Uterus (tissue), 4 donors: ENCODE data around the gene CFAP107. TPM values are rescaled to one million over a fixed set of nuclear protein-coding genes. Genes with fewer than 3 reads are reported as not detected.

ENCODE experiments used
- DNase-seq, 2 donors: peaks; one replicate each; pipeline ENCODE4 v3.0.0-alpha.2; 2019 to 2020
- H3K27ac ChIP-seq, 2 donors: fragments of 200-600 bp; sonication (generic); 1 replicate in 1 of 2; 2 replicates in 1 of 2; pipeline ENCODE4 v1.5.1; 2016 to 2018
- H3K27me3 ChIP-seq, 2 donors: fragments of 200-600 bp; sonication (generic); one replicate each; pipeline ENCODE4 v1.5.1; 2018 to 2019; ENCODE audit warnings: control low read depth in 1 of 2
- H3K36me3 ChIP-seq, 2 donors: fragments of 200-600 bp; sonication (generic); one replicate each; pipeline ENCODE4 v1.5.1; 2019; ENCODE audit warnings: control low read depth in 1 of 2
- H3K4me1 ChIP-seq, 2 donors: fragments of 200-600 bp; sonication (generic); one replicate each; pipeline ENCODE4 v1.5.1; 2018 to 2019; ENCODE audit warnings: control low read depth in 1 of 2
- H3K4me3 ChIP-seq, 2 donors: fragments of 200-600 bp; sonication (generic); 1 replicate in 1 of 2; 2 replicates in 1 of 2; pipeline ENCODE4 v1.5.1; 2018 to 2019; ENCODE audit warnings: mild to moderate bottlenecking in 1 of 2
- H3K9me3 ChIP-seq, 2 donors: fragments of 200-600 bp; sonication (generic); one replicate each; pipeline ENCODE4 v1.5.1; 2019; ENCODE audit warnings: control low read depth in 1 of 2
- CTCF ChIP-seq, 4 experiments: fragments of 200-600 bp in 2 of 4; fragments of 450-650 bp in 2 of 4; sonication (generic) in 2 of 4; IDR thresholded peaks; one replicate each; pipeline ENCODE4 v1.5.1; 2016 to 2019; ENCODE audit warnings: antibody characterized with exemption in 4 of 4, mild to moderate bottlenecking in 2 of 4, moderate library complexity in 1 of 4
- POLR2A ChIP-seq, 2 donors: fragments of 450-650 bp; IDR thresholded peaks; one replicate each; pipeline ENCODE4 v1.6.1; 2016; ENCODE audit warnings: antibody characterized with exemption in 2 of 2, mild to moderate bottlenecking in 1 of 2, moderate library complexity in 1 of 2
- intact Hi-C: fragments of 100-400 bp; cut with DNase I; formaldehyde crosslinking; loops from one replicate; pipeline ENCODE4 v1.15.1; 2023; ENCODE audit warnings: low total_unique reads
- total RNA-seq, 4 donors: library from RNA; depleted of rRNA in 3 of 4; stranded (reverse); fragments of >200 nt in 3 of 4; gene quantifications; one replicate each; pipeline versions ENCODE4 v1.1.0 to v1.2.4, GENCODE V29; 2014 to 2023
- donor health status: DM: yes; HTN: yes; CAD: no.

Gene CFAP107
- total RNA-seq, 4 donors from 2014 or later = 0.14 TPM; not detected in 3

- H3K9me3 ChIP-seq = no peaks in the 10 kb centered on the region
- DNase-seq = no peak
- no peaks in the 10 kb centered on the region for H3K4me1 ChIP-seq
- H3K36me3 ChIP-seq = no peaks in the 10 kb centered on the region
- intact Hi-C loops = no loop called here
- no peaks in the 10 kb centered on the region for H3K27me3 ChIP-seq
- no peak overlapping the region for H3K27ac ChIP-seq
- TF ChIP-seq CTCF (IDR thresholded peaks at IDR 0.05) = no peak
- TF ChIP-seq POLR2A (IDR thresholded peaks at IDR 0.05) = no peak
- no peak overlapping the region for H3K4me3 ChIP-seq
Measured at GRCh38 chr1:12762766-12763165, 16.8 kb downstream of the CFAP107 start.

- TF ChIP-seq POLR2A (IDR thresholded peaks at IDR 0.05) = no peak
- no peak for TF ChIP-seq CTCF (IDR thresholded peaks at IDR 0.05)
- DNase-seq = no peak
- intact Hi-C loops = no loop called here
Measured at GRCh38 chr1:12763479-12763878, 17.5 kb downstream of the CFAP107 start.

GRCh38 chr1:12764016-12764415 is 18.0 kb downstream of the CFAP107 start:
- no peaks in the 10 kb centered on the region for H3K36me3 ChIP-seq
- H3K9me3 ChIP-seq = no peaks in the 10 kb centered on the region
- intact Hi-C loops = no loop called here
- TF ChIP-seq POLR2A (IDR thresholded peaks at IDR 0.05) (no peak), CTCF (IDR thresholded peaks at IDR 0.05) (no peak)
- no peaks in the 10 kb centered on the region for H3K4me1 ChIP-seq
- no peak overlapping the region for H3K4me3 ChIP-seq
- H3K27me3 ChIP-seq = no peaks in the 10 kb centered on the region
- no peak overlapping the region for H3K27ac ChIP-seq
- no peak for DNase-seq

More at GRCh38 chr1:12763479-12763878, 17.5 kb downstream of the CFAP107 start:
- Histone ChIP-seq H3K36me3 (no peaks in the 10 kb centered on the region), H3K4me1 (no peaks in the 10 kb centered on the region), H3K27me3 (no peaks in the 10 kb centered on the region), H3K27ac (no peak overlapping the region), H3K9me3 (no peaks in the 10 kb centered on the region), H3K4me3 (no peak overlapping the region)

GRCh38 chr1:12769031-12769430 is 23.0 kb downstream of the CFAP107 start:
- no peak for TF ChIP-seq POLR2A (IDR thresholded peaks at IDR 0.05)
- TF ChIP-seq CTCF (IDR thresholded peaks at IDR 0.05) = no peak

GRCh38 chr1:12769976-12770505 is 24.0 kb downstream of the CFAP107 start:
- no peak for DNase-seq
- TF ChIP-seq POLR2A (IDR thresholded peaks at IDR 0.05) (no peak), CTCF (IDR thresholded peaks at IDR 0.05) (no peak)
- intact Hi-C loops = no loop called here

More at GRCh38 chr1:12769031-12769430, 23.0 kb downstream of the CFAP107 start:
- H3K4me3 ChIP-seq = no peak overlapping the region
- no peaks in the 10 kb centered on the region for H3K36me3 ChIP-seq
- H3K4me1 ChIP-seq = no peaks in the 10 kb centered on the region
- H3K27ac ChIP-seq = no peak overlapping the region
- DNase-seq = no peak
- no peaks in the 10 kb centered on the region for H3K27me3 ChIP-seq
- no peaks in the 10 kb centered on the region for H3K9me3 ChIP-seq
- intact Hi-C loops = no loop called here

More at GRCh38 chr1:12769976-12770505, 24.0 kb downstream of the CFAP107 start:
- H3K27me3 ChIP-seq = no peaks in the 10 kb centered on the region
- H3K27ac ChIP-seq = no peak overlapping the region
- H3K9me3 ChIP-seq = no peaks in the 10 kb centered on the region
- no peaks in the 10 kb centered on the region for H3K36me3 ChIP-seq
- H3K4me1 ChIP-seq = no peaks in the 10 kb centered on the region
- H3K4me3 ChIP-seq = no peak overlapping the region
